Calu3 (cell line): ENCODE measurements around the gene CDK1. TPM values are rescaled to one million over a fixed set of nuclear protein-coding genes. Genes with fewer than 3 reads are reported as not detected.

ENCODE experiments used
- BruUV-seq: library from RNA; stranded (reverse); fragments of 400-500 nt; replicated peaks from 2 replicates; lab custom pipeline; 2021; lab: Mats Ljungman, UMichigan
- CTCF ChIA-PET: fragments of 300-600 bp; sonication (Branson Sonifier 250); formaldehyde crosslinking; loops from one replicate; lab custom pipeline; 2022; ENCODE audit warnings: antibody characterized with exemption; lab: Charles Lee
- DNase-seq: peaks from one replicate; pipeline ENCODE4 v3.0.0; 2022
- H3K27ac Mint-ChIP-seq: one replicate; pipeline ENCODE4 v1.8.0; 2022; ENCODE audit warnings: mixed read lengths; ENCODE audit not compliant: unreplicated experiment
- H3K27me3 Mint-ChIP-seq: one replicate; pipeline ENCODE4 v1.8.0; 2022; ENCODE audit warnings: mixed read lengths; ENCODE audit not compliant: unreplicated experiment
- H3K36me3 Mint-ChIP-seq: one replicate; pipeline ENCODE4 v1.8.0; 2022; ENCODE audit warnings: mild to moderate bottlenecking, moderate library complexity, mixed read lengths; ENCODE audit not compliant: insufficient read depth, unreplicated experiment
- H3K4me1 Mint-ChIP-seq: one replicate; pipeline ENCODE4 v1.8.0; 2022; ENCODE audit warnings: mild to moderate bottlenecking, low read depth, mixed read lengths; ENCODE audit not compliant: unreplicated experiment
- H3K4me3 Mint-ChIP-seq: one replicate; pipeline ENCODE4 v1.8.0; 2022; ENCODE audit warnings: mild to moderate bottlenecking, low read depth, moderate library complexity, mixed read lengths; ENCODE audit not compliant: unreplicated experiment
- H3K9me3 Mint-ChIP-seq: one replicate; pipeline ENCODE4 v1.8.0; 2022; ENCODE audit warnings: low read depth, mixed read lengths; ENCODE audit not compliant: unreplicated experiment
- intact Hi-C: fragments of 100-400 bp; cut with micrococcal nuclease; formaldehyde crosslinking; loops from one replicate; pipeline ENCODE4 v1.10.0; 2022; ENCODE audit not compliant: unreplicated experiment
- total RNA-seq: library from RNA; stranded (reverse); gene quantifications from 2 replicates; pipeline ENCODE4 v1.2.3, GENCODE V29; 2022
- TF ChIP-seq, protein P1 (sequence below): fragments of 200-600 bp; IDR thresholded peaks from one replicate; pipeline ENCODE4 v1.8.0; 2022; ENCODE audit warnings: antibody characterized with exemption; ENCODE audit not compliant: unreplicated experiment

CDK1 gene
- total RNA-seq, 1 experiment from 2014 or later = 140 TPM

DNA sequence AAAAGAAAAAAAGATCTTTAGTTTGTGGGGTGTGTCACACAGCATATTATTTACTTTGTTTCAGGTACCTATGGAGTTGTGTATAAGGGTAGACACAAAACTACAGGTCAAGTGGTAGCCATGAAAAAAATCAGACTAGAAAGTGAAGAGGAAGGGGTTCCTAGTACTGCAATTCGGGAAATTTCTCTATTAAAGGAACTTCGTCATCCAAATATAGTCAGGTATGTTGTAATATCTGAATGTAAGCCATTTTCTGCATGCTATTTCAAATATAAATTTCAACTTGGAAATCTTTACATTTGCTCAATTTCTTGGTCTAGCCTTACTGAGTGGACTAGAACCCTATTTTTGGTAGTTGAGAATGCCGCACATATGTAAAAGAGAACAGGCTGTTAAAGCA, 6.4 kb downstream of the CDK1 start:
- intact Hi-C loops = no loop called here
- CTCF ChIA-PET = no interaction called here
- Mint-ChIP-seq H3K4me3 (no peak overlapping the region), H3K9me3 (no peaks in the 10 kb centered on the region), H3K4me1 (peaks cover 38% of the 10 kb centered on the region), H3K27me3 (no peaks in the 10 kb centered on the region), H3K27ac (peak overlapping the region; percentile 60), H3K36me3 (peaks cover 50% of the 10 kb centered on the region)
- BruUV-seq = no TSS peak
- no peak for DNase-seq
- TF ChIP-seq, protein P1, sequence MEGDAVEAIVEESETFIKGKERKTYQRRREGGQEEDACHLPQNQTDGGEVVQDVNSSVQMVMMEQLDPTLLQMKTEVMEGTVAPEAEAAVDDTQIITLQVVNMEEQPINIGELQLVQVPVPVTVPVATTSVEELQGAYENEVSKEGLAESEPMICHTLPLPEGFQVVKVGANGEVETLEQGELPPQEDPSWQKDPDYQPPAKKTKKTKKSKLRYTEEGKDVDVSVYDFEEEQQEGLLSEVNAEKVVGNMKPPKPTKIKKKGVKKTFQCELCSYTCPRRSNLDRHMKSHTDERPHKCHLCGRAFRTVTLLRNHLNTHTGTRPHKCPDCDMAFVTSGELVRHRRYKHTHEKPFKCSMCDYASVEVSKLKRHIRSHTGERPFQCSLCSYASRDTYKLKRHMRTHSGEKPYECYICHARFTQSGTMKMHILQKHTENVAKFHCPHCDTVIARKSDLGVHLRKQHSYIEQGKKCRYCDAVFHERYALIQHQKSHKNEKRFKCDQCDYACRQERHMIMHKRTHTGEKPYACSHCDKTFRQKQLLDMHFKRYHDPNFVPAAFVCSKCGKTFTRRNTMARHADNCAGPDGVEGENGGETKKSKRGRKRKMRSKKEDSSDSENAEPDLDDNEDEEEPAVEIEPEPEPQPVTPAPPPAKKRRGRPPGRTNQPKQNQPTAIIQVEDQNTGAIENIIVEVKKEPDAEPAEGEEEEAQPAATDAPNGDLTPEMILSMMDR = no peak

DNA sequence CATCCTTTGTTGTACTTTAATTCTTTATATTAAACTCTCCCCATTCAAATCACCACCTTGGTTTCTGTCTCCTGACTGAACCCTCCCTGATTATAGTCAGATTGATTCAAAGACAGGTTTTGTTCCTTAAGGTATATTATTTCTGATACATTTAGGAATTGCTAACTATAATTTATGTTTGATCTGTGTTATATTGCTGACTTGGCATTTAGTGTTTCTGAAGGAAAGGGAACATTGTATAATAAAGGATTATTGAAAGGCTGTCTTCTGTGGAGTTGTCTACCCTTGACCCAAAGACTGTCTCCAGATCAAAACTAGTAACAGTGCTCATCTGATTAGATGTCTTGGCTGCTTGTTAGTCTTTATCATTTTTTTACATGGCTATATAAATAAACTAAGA, 10.3 kb downstream of the CDK1 start:
- H3K4me1 Mint-ChIP-seq = peaks cover 34% of the 10 kb centered on the region
- CTCF ChIA-PET = interaction anchor here (1.3 kb wide), 1 partner anchor 10 kb away, joined by 4 read pairs; the partner anchor contains the start of gene CDK1
- H3K36me3 Mint-ChIP-seq = peaks cover 47% of the 10 kb centered on the region
- no peak overlapping the region for H3K4me3 Mint-ChIP-seq
- no TSS peak for BruUV-seq
- no peak for DNase-seq
- H3K27ac Mint-ChIP-seq = no peak overlapping the region
- H3K27me3 Mint-ChIP-seq = no peaks in the 10 kb centered on the region
- intact Hi-C loops = no loop called here
- TF ChIP-seq, protein P1 = no peak
- no peaks in the 10 kb centered on the region for H3K9me3 Mint-ChIP-seq

DNA sequence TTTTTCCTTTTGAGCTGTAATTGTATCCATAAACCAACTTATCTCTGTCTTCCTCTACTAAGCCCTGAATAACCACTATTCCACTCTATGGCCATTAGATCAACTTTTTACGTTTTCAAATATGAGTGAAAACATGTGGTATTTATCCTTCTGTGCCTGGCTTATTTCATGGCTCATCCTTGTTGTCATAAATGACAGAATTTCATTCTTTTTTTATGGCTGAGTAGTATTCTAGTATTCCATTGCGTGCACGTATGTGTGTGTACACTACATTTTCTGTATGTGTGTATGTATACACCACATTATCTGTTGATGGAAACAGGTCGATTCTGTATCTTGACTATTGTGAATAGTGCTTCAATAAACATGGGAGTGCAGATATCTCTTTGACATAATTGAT, 11.1 kb downstream of the CDK1 start:
- H3K27ac Mint-ChIP-seq = no peak overlapping the region
- BruUV-seq = no TSS peak
- H3K9me3 Mint-ChIP-seq = no peaks in the 10 kb centered on the region
- CTCF ChIA-PET = interaction anchor here (1.3 kb wide), 1 partner anchor 11 kb away, joined by 4 read pairs; the partner anchor contains the start of gene CDK1
- peaks cover 32% of the 10 kb centered on the region for H3K4me1 Mint-ChIP-seq
- no peaks in the 10 kb centered on the region for H3K27me3 Mint-ChIP-seq
- H3K4me3 Mint-ChIP-seq = no peak overlapping the region
- H3K36me3 Mint-ChIP-seq = peaks cover 45% of the 10 kb centered on the region
- no peak for DNase-seq
- intact Hi-C loops = no loop called here
- TF ChIP-seq, protein P1 = no peak

DNA sequence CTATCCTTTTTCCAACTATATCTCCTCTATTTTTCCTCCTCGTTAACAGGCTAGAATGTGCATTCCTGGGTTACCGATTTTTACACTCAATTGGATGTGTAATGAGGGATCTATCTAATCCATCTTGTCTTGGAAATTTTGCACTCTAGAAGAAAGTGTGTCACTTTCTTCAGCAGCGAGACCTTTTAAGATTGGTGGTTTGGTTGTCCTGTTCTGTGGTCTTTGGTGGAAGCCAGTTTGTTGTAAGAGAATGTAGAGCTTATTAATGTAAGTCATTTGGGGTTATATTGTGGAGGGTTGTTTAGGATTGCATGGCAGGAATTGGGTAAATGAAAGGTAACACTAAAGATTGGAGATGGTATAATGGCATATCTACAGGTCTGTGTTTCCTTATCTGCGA, 16.7 kb downstream of the CDK1 start:
- CTCF ChIA-PET = interaction anchor here (0.7 kb wide), 1 partner anchor 1194 kb away, joined by 3 read pairs; no protein-coding TSS in a partner anchor
- Mint-ChIP-seq H3K4me1 (peaks cover 31% of the 10 kb centered on the region), H3K4me3 (no peak overlapping the region), H3K36me3 (peaks cover 46% of the 10 kb centered on the region), H3K27me3 (no peaks in the 10 kb centered on the region), H3K9me3 (no peaks in the 10 kb centered on the region), H3K27ac (peak overlapping the region; percentile 6)
- DNase-seq = no peak
- intact Hi-C loops = no loop called here
- TF ChIP-seq, protein P1 = no peak
- no TSS peak for BruUV-seq
